GM12872 (cell line): ENCODE data around the gene CCL13.

ENCODE experiments used
- TF ChIP-seq, protein P1 (sequence below): IDR thresholded peaks from 3 replicates; pipeline ENCODE4 v1.5.1; 2011; ENCODE audit warnings: low read depth, mild to moderate bottlenecking, low read length, moderate library complexity; ENCODE audit not compliant: insufficient read depth

CCL13 gene

DNA sequence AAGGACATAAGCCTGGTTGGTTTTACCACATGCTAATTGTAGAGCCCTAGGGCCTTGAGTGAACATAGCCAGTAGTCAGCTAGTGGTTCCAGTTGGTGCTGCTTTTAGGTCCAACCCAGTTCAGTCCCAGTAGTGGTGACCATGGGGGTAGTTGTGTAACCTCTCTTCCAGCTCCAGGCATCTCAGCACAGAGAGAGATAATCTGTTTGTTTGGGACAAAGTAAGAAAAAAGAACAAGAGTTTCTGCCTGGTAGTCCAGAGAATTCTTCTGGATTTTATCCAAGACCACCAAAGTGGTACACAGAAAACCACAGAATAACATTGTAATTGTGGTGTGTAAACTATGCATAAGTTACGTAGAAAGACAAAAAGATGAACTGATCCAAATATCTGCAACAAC lies 5.2 kb upstream of the CCL13 start:
- TF ChIP-seq, protein P1, sequence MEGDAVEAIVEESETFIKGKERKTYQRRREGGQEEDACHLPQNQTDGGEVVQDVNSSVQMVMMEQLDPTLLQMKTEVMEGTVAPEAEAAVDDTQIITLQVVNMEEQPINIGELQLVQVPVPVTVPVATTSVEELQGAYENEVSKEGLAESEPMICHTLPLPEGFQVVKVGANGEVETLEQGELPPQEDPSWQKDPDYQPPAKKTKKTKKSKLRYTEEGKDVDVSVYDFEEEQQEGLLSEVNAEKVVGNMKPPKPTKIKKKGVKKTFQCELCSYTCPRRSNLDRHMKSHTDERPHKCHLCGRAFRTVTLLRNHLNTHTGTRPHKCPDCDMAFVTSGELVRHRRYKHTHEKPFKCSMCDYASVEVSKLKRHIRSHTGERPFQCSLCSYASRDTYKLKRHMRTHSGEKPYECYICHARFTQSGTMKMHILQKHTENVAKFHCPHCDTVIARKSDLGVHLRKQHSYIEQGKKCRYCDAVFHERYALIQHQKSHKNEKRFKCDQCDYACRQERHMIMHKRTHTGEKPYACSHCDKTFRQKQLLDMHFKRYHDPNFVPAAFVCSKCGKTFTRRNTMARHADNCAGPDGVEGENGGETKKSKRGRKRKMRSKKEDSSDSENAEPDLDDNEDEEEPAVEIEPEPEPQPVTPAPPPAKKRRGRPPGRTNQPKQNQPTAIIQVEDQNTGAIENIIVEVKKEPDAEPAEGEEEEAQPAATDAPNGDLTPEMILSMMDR, result no peak

DNA sequence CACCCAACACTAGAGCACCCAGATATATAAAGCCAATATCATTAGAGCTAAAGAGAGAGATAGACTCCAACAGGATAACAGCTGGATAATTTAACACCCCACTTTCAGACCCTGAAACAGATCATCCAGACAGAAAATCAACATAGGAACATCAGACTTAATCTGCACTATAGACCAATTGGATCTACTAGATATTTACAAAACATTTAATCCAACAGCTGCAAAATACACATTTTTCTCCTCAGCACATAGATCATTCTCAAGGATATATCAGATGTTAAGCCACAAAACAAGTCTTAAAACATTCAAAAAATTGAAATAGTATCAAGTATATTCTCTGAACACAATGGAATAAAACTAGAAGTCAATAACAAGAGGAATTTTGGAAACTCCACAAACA lies 4.1 kb upstream of the CCL13 start:
- TF ChIP-seq, protein P1, result no peak

DNA sequence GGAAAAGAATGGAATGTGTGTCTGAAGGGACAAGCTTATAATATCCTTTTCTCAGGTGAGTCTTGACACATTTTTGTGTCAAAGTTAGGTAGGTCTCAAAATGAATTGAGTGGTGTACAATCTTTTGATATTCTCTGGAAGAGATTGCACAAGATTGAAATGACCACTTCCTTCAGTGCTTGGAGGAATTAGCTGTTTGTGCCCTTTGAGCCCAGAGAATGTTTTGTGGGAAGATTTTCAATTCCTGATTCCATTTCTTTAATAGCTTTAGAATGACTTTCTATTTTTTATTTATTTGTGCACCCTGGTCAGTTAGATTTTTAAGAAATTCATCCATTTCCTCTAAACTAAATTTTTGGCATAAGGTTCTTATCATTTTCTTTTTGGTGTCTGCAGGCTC lies 1.6 kb upstream of the CCL13 start:
- TF ChIP-seq, protein P1, result no peak

GRCh38 chr17:34357398-34357797 lies 1.1 kb downstream of the CCL13 start:
- TF ChIP-seq, protein P1, result 0 out of 3 replicates have a peak, but pooled peaks have one; percentile 14

GRCh38 chr17:34358631-34359030 lies 2.4 kb downstream of the CCL13 start:
- TF ChIP-seq, protein P1, result no peak

- TF ChIP-seq, protein P1, result no peak
Observed at GRCh38 chr17:34360601-34361270, 4.5 kb downstream of the CCL13 start.

- TF ChIP-seq, protein P1, result peak; percentile 100
Observed at GRCh38 chr17:34361478-34362061, 5.3 kb downstream of the CCL13 start.
